Umbilical cord (tissue), 2 donors: ENCODE results near the gene RAD9A. TPM values are rescaled to one million over a fixed set of nuclear protein-coding genes. Genes with fewer than 3 reads are reported as not detected.

Experiments used
- DNase-seq: peaks from one replicate; pipeline ENCODE4 v3.0.0-alpha.2; 2015; ENCODE audit warnings: low spot score
- total RNA-seq: library from RNA; depleted of rRNA; stranded (reverse); fragments of >200 nt; gene quantifications from one replicate; pipeline ENCODE4 v1.2.3, GENCODE V29; 2014; ENCODE audit warnings: low replicate concordance; ENCODE audit not compliant: insufficient read depth

RAD9A gene
- total RNA-seq, 1 donor from 2014 or later: 9.4 TPM

DNA sequence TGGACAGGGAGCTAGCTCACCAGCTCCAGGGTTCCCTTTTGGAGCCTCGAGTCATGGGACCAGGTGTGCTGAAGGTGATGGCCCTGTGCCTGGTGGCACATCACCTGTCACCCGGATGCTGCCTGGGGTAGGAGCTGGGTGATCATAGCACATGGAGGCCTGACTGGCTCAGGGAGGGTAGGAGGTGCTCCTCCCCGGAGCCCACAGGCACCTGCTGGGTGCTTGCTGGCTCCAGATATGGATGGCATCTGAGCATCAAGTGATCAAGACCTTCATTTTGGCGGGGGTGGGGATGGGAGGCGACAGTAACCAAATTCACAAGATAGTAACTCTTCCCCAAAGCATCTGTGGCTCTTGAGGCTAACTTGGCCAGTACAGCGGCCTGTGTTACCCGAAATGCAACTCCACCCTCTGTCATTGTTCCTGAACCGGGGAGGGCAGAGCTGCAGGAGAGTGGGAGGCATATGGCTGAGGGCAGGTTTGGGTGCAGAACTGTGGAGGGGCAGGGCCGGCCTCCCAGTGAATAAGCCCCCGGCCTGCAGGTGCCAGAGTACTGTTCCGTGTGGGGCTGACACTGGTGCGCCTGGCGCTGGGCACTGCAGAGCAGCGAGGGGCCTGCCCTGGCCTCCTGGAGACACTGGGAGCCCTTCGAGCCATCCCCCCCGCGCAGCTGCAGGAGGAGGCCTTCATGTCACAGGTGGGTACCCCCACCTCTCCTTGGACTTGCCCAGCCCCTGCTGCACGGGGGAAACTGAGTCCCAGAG is 16.8 kb downstream of the RAD9A start:
- DNase-seq: no peak

DNA sequence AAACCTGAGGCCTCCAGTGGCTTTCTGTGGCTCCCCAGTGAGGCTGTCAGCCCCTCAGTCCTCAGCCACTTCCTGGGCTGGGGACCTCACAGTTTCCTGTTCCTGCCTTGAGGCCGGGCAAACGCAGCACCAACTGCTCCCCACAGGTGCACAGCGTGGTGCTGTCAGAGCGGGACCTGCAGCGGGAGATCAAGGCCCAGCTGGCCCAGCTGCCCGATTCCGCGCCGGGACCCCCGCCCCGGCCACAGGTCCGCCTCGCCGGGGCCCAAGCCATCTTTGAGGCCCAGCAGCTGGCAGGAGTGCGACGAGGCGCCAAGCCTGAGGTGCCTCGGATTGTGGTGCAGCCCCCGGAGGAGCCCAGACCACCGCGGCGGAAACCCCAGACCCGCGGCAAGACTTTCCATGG is 17.5 kb downstream of the RAD9A start:
- DNase-seq: no peak

DNA sequence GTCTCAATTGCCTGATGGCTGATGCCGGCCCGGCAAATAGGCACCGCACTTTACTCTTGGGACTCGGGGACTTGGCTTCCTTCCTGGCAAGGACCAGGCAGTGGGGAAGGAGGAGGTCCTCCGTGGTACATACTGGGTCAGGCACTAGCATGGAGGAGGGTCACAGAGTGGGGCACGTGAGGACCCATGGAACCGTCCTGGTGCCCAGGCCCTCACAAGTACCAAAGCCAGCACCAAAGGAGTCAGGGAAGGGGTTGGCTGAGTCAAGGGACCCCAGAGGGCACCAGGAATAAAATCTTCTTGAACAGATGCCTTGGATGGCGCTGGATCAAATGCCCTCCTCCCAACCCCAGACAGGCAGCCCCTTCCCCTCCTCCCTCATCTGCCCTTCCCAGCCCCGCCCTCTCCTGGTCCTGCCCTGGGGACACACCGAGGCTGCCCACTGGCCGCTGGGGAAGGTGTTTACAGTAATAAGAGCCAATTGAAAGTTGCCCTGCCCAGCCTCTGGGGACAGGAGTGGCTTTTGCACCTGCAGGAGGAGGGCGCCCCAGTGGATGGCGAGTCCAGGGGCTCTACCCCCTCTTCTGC is 18.1 kb downstream of the RAD9A start:
- no peak for DNase-seq

DNA sequence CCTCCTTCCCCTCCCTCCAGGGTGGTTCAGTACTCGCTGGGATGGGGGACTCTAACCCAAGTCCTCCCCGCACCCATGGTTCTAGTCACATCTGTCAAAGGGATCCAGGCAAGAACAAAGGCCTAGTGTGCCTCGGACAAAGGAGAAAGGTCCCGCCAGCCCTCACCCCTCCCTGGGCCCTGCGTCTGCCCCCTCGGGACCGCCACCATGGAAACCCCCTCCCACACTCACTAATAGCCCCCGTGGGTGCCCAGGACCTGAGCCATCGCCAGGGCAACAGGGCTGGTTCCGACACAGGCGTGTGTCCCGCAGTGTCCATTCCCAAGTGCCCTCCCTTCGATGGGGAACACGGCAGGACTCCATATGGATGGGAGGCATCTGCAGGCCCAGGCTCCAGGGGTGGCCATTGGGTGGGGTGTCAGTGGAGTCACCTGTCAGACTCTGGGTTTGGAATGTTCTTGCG is 18.6 kb downstream of the RAD9A start:
- DNase-seq: no peak

DNA sequence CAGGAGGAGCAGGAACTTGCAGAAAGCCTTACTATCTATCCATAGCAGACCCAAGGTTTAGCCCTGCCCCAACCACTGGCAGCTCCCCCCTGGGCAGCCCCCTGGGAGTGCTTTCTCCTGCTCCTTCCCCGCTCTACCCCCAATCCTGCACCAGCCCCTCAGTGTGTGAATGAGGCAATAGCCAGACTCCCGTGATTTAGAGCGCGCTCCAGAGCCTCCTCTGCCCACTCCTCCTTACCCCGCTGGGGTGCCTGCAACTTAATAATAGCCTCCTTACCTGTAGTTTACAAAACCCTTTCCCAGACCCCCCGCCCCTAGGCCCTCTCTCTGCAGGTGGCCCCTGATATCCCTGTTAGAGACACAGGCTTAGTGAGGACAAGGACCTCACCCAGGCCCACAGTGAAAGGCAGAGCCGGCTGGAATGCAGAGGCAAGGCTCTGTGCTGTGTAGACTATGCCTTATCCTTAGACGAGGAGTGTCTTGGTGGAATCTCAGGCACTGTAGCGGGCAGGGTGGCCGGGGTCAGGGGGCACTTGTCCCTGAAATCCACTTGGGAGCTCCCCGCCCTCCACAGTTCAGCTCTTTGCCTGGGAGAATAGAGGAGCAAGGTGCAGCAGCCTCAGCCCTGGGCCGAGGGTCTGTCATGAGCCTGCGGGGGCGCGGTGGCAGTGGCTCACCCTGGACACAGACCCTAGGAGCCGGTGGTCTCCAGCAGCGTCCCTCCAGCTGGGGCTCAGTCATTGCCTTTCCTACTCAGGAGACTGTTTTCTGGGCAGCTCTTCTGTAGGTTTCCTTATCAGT is 19.4 kb downstream of the RAD9A start:
- DNase-seq: no peak

DNA sequence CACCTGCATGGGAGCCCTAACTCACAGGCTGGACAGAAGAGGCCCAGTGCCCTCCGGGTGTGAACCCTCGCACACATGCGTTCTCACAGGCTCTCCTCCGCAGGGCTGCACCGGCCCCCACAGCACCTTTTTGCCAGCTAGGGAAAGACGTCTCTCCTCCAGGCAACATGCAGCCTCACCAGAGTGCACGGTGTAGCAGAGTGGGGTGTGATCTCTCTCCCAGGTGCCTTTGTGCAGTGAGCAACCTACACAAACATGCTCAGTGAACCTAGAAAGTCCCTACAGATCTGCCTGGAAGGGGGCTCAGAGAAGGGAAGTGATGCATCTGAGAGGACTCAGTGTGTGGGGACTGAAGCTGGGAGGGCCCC is 20.0 kb downstream of the RAD9A start:
- no peak for DNase-seq

DNA sequence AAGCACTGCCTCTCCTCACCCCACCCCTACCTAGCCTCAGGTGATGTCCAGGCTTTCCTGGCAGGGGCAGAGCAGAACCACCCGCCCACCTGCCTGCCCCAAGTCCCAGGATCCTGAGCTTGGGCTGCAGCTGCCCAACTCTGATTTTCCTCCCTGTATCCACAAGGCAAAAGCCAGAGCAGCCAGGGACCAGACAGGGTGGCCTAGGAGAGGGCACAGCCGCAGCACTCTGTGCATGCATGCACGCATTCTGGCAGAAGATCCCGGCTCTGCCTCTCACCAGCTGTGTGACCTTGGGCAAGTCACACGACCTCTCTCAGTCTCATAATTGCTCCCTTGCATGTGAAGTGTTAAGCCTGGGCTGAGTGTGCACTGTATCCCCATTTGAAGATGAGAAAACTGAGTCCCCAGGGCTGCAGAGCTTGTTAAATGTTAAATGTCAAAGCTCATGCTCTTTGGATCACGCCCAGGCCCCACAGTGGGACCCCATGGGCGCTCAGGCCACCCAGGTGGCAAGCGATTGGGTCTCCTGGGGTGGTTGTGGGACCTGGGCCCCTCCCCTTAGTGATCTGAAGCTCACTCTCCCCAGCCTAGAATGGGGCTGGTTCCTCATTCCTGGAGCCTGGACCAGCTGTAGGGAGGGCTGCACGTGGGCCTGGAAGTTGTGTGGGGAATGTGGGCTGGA is 20.9 kb downstream of the RAD9A start:
- no peak for DNase-seq

DNA sequence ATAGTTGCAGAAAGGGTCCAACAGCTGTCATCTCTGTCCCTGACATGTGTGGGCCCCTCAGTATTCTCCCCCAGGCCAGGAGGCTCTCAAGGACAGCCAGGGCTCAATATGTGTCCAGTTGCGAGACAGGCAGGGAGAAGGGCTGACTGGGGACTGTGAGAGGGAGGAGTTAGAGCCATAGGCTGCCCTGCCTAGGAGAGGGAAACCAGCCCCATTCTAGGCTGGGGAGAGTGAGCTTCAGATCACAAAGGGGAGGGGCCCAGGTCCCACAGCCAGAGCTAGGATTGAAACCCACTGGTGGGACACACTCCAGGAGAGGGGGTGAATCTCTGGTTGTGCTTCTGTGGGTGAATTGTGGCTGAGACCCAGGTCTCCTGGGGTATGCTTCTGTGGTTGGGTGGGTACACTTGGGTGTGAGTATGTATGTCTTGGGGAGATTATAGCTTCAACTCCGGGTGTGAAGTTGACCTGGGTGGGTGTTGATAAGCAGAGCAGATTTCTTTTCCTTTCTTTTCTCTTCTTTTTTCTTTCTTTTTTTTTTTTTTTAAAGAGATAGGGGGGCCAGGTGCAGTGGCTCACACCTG is 21.6 kb downstream of the RAD9A start:
- DNase-seq: no peak

DNA sequence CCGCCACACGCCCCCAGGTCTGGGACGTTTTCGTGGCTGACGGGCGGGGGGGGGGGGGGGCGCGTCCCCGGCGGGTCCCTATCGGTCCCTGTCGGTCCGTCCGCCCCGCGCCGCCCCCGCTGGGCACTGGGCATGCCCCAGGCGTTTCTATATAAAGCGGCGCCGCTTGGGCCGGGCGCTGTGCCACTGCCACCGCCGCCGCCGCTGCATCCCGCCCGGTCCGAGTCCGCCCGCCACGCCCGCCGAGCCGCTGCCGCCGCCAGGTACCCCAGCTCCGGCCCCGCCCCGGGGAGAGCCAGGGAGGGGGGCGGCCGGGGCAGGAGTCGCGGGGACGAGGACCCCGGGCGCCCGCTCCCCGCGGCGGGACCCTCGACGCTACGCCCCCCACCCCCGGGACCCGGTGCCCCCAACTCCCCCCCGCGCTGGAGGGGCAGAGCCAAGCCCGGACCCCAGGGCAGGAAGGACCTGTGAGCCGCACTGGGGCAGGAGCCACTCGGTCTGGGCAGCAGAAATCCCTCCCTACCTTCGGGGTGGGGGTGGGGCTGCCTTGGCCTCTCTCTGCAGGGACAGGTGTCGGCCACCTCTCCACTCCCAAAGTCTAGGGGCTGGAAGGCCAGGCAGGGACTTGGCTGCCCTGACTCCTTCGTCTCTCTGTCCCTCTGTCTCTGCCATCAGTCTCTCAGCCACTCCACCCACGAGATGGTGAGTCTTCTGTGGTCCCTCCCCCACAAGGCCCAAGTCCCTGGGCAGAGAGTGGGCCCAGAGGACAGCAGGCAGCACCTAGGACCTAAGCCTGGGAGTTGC is 23.9 kb downstream of the RAD9A start, which contains the start of gene CARNS1:
CARNS1 (plus strand) TSS at position 178 of the 804 bp plus-strand sequence; CDS start at position 700, 522 bp downstream.
- DNase-seq: no peak

DNA sequence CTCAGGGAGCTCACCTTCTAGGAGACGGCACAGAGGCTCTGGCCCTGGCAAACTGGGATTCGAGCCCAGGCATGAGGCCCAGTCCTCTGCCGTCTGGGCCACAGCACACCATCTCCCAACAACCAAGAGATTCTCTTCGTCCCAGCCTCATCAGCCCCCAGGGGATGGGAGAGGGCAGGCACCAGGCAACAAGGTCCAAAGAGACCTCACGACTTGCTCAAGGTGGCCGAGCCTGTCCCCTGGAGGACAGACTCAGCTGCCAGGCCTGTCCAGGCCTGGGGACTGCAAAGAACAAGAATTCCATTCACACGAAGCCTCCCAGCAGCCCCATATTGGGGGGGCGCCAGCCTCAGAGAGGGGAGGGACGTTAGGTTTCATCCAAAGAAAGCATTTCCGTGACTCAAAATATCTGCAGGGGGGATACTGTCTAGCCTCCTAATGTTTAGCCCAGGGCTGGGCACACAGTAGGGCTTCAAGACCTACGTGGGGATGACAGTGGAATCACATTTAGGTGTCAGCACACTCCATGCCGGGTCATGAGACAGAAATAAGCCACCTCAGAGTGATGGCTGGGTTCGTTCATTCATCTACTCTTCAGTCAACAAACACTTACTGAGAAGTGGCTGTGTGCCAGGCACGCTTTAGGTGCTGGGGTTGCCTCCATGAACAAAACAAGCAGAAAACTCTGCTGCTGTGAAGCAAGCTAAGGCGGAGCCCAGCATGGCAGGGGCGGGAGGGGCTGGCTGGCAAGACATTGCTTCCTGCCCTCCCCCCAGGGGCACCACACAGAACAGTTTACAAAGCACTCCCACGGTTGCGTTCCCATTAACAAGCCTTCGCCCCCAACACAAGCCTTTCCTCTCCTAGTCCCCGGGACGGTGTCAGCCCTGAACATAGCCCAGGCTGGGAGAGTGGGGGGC is 24.9 kb downstream of the RAD9A start:
- peak; percentile 33 for DNase-seq

DNA sequence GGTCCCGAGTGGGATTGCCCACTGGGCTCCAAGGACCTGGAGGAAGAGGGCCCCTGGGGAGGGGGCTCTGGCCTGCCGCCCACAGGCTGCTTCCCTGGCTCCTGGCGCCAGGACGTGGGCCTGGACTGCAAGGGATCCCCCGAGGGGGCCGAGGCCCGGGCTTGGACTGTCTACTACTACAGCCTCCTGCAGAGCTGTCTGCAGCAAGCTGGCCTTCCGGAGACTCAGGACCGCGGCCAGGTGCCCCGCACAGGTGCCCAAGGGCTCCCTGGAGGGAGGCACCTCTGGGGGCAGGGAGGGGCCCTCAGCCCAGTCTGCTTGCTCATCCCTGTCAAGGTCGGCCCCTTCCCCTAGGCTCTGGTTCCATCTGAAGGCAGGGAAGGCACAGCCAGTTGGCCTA is 25.6 kb downstream of the RAD9A start:
- DNase-seq: no peak

DNA sequence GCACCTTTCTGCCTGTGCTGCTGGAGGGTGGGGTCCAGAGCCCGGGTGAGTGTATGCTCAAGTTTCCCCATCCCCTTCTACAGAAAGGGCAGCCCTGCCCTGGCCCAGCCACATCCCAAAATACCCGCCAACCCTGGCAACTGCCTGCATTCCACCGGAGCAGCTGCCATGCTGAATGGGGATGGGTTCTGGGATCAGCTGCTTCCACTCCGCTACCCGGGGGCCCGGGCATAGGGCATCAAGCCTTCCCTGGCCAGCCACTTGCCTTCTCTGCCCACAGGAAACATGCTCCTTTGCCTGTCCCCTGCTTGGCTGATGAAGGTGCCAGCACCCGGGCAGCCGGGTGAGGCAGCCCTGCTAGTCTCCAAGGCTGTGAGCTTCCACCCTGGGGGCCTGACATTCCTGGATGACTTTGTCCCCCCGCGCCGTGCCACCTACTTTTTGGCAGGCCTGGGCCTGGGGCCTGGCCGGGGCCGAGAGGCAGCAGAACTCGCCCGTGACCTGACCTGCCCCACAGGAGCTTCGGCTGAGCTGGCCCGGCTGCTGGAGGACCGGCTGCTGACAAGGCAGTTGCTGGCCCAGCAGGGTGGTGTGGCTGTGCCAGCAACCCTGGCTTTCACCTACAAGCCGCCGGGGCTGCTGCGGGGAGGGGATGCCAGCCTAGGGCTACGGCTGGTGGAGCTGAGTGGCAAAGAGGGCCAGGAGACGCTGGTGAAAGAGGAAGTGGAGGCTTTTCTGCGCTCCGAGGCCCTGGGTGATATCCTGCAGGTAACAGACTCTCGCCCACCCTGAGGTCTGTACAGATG is 26.9 kb downstream of the RAD9A start:
- DNase-seq: no peak

DNA sequence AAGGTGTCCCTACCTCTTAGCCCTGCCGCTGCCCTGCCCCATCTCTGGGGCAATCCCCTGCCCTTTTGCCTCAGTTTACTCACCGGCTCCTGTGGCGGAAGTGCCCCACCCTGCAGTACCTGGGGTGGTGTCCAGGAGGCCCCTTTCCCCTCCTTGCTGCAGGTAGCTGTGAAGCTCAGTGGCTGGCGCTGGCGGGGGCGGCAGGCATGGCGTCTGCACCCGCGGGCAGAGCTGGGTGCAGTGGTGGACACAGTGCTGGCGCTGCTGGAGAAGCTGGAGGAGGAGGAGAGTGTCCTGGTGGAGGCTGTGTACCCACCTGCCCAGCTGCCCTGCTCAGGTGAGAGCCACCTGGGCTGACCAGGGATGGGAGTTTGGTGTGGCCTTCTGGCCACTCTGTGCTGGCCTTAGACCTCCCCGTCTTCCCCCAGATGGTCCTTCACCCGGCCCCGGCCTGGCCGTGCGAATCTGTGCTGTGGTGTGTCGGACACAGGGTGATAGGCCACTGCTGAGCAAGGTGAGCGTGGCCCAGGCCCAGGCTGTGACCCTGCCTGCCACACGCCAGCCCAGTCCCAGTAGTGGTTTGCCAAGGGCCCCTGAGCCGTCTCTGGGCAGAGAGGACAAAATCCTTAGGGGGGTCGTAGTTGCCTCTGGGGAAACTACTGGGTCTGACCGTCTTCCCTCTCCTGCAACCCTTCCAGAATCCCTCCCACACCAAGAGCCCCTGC is 27.7 kb downstream of the RAD9A start:
- no peak for DNase-seq

DNA sequence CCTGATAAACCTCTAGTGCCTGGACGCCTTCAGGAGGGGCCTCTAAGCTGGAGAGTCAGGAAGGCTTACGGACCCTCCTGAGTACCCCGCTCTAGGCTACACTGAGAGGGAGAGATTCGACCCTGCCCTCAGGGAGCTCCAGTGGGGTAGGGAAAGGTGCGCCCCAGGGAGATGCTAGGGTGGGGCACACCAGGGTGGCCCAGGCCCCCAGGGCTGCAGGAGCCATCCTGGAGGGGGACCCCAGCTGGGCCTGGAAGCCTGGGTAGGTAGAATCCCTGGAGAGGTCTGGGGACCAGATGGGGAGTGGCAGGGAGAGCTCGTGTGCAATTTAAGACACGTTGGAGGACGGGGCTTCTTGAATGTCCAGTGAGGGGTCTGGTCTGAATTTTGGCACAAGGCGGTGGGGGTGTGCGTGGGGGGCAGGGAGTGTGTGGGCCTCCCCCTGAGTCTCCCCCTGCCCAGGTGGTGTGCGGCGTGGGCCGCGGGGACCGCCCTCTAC is 28.4 kb downstream of the RAD9A start:
- no peak for DNase-seq

DNA sequence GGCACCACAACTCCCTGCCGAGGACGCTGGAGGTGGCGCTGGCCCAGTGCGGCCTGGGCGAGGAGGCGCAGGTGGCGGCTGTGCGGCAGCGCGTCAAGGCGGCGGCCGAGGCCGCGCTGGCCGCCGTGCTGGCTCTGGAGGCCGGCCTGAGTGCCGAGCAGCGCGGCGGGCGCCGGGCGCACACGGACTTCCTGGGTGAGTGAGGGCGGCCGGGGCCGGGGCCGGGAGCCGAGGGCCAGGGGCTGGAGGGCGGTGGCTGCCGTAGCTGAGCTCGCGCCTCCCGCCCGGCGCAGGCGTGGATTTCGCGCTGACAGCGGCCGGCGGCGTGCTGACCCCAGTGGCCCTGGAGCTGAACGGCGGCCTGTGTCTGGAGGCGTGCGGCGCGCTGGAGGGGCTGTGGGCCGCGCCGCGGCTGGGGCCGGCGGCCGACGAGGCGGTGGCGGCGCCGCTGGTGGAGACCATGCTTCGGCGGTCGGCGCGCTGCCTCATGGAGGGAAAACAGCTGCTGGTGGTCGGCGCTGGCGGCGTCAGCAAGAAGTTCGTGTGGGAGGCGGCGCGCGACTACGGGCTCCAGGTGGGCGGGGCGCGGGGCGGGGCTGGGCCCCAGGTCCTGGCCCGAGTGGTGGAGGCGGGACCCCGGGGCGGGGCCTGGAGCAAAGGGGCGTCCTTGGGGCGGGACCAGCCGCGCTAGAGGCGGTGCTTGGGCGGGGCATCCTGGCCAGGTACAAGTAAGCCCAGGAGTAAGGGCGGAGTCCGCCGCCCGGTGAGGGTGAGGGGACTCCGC is 29.1 kb downstream of the RAD9A start:
- DNase-seq: peak; percentile 95

DNA sequence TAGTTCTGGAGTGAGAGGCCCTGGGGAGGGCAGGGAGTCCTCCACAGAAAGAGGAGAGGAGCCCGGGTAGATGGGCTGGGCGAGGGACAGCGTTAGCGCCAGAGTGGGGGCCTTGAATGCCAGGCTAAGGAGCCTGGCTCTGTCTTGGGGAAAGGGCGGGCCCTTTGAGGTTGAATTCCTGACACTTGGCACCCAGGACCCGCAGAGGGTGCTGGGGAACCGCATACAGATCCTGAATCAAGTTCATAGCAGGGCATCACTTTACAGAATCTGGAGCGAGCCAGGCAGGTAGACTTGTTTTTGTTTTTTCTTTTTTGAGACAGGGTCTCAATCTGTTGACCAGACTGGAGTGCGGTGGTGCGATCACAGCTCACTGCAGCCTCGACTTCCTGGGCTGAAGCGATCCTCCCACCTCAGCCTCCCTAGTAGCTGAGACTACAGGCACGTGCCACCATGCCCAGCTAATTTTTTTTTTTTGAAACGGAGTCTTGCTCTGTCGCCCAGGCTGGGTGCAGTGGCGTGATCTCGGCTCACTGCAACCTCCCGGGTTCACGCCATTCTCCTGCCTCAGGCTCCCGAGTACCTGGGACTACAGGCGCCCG is 29.7 kb downstream of the RAD9A start:
- no peak for DNase-seq

DNA sequence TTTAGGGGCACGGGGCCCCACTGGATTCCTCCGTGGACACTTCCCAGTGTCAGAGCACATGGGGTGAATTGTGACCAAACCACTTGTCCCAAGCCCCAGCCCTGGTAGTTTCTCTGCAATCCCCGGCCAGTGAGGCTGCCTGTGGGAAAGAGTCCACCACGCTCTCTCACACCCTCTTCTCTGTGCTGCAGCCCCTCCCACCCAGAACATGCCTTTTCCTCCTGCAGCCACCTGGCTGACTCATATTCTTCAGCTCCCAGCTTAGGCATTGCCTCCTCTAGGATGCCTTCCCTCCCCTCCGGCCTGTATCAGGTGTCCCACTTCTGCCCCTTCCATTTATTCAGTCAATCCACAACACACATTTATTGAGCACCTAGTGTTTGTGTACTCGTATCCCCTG is 31.1 kb downstream of the RAD9A start:
- no peak for DNase-seq
